Activated CD8-positive, alpha-beta memory T cell treated with anti-CD3 and anti-CD28 coated beads, Interleukin-2, amount 50 U/mL, for 1 hour (primary cell): ENCODE measurements around the gene PPP2R1A.
"Not testable (repeated sequence)": the region's sequence is repeated elsewhere in the genome, so short reads cannot be mapped to it uniquely, and the experiment has no call there.

Experiments
- DNase-seq: peaks from one replicate; pipeline ENCODE4 v3.0.0-alpha.2; 2020; ENCODE audit errors: extremely low read depth

Gene PPP2R1A

DNA sequence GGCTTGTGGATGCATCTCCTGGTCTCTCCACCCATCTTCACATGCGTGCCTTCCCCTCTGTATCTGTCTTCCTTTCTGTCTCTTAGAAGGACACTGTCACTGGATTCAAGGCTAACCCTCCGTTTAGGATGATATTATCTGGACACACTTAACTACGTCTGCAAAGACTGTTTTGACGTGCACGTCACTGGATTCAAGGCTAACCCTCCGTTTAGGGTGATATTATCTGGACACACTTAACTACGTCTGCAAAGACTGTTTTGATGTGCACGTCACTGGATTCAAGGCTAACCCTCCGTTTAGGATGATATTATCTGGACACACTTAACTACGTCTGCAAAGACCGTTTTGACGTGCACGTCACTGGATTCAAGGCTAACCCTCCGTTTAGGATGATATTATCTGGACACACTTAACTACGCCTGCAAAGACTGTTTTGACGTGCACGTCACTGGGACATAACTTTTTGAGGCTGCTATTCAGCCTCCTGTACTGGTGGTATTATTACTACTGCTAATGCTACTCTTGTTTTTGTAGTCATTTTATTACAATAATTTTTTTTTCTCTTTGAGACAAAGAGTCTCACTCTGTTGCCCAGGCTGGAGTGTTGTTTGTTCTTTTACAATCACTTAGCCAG lies 11.0 kb downstream of the PPP2R1A start:
- DNase-seq = not testable (repeated sequence)

DNA sequence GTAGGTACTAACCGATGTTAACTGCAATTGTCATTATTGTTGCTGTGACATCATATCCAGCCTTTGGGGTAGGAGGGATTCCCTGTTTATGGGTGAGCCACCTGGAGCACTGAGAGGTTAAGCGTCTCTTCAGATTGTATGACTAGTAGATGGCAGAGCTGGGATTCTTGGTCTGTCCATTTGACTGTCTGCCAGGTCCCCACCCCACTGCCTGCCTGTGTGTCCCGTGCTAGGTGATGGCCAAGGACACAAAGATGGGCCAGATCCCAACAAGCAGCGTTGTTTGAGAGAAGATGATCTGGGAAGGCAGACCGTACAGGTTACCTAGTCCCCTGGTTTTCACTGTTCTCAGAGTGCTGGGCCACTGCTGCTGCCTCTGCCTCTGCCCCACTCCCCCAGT lies 16.6 kb downstream of the PPP2R1A start:
- DNase-seq = no peak

DNA sequence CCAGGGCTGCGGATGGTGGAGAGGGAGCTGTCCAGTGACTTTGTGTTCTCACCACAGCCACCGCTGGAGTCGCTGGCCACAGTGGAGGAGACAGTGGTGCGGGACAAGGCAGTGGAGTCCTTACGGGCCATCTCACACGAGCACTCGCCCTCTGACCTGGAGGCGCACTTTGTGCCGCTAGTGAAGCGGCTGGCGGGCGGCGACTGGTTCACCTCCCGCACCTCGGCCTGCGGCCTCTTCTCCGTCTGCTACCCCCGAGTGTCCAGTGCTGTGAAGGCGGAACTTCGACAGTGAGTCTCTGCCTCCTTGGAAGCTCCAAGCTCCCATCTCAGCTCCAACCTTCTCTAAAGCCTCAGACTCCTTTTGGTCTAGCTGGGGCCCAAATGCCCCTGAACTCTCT lies 21.4 kb downstream of the PPP2R1A start:
- no peak for DNase-seq

DNA sequence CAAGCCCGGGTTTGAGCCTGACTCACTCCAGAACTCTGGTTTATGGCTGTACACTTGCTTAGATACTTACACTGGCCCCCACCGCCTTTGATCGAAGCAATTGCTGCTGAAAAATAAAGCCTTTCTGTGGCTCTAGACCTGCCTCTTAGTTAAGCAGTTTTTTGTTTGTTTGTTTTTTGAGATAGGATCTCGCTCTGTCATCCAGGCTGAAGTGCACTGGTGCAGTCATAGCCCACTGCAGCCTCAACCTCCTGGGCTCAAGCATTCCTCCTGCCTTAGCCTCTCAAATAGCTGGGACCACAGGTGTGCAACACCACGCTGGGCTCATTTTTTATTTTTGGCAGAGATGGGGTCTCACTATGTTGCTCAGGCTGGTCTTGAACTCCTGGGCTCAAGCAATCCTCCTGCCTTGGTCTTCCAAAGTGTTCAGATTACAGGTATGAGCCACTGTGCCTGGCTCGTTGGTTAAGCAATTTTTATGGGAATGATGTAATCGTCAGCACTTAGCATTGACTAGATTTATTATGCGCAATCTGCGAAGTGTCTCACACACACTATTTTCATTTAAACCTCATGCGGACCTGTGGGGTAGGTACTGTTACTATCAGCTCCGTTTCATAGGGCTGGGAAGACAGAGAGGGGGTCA lies 22.2 kb downstream of the PPP2R1A start:
- DNase-seq = no peak

DNA sequence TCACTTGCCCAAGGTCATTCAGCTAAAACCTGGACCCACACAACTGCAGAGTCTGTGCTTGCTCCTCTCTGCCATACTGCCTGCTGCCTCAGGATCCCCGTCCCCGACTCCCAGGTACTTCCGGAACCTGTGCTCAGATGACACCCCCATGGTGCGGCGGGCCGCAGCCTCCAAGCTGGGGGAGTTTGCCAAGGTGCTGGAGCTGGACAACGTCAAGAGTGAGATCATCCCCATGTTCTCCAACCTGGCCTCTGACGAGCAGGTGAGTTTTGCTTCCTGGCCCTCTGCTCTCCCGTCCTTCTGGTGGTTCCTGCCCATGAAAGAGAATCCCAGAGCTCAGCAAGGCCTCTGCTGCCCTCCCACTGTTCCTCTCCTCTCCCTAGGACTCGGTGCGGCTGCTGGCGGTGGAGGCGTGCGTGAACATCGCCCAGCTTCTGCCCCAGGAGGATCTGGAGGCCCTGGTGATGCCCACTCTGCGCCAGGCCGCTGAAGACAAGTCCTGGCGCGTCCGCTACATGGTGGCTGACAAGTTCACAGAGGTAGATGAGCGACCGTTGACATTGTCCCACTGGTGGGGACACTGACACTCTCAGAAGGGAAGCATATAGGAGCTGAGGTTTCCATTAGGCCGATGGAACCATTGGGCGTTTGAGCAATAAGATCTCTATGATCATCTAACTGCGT lies 22.9 kb downstream of the PPP2R1A start:
- no peak for DNase-seq

DNA sequence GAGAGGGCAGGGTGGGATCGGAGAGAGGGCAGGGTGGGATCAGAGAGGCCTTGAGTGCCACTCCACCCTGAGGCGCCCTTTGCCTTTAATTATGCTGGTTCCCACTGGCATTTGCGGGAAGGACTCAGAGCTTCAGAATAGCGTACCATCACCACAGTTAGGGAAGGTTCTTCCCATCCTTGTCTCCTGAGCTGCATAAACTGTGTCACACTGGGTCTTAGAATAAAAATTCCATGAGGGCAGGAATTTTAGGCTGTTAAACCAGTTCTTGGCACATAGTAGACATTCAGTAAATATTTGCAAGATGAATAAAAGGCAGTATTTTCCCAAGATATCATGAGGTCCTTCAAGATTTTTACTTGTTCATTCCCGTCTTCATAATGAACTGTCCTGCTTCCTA lies 24.4 kb downstream of the PPP2R1A start:
- DNase-seq = no peak

DNA sequence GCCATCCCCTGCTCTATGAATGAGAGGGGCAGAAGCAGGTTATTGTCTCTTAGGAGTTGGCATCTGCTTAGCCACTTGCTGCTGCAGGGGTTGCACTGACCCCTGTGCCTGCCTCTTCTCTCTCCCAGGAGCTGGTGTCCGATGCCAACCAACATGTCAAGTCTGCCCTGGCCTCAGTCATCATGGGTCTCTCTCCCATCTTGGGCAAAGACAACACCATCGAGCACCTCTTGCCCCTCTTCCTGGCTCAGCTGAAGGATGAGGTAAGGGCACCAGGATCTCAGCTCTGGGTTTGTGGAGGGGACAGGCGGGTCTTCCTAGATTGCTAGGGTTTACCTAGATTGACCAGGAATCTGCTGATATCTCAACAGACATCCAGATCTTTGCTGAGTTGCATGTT lies 26.5 kb downstream of the PPP2R1A start:
- no peak for DNase-seq

DNA sequence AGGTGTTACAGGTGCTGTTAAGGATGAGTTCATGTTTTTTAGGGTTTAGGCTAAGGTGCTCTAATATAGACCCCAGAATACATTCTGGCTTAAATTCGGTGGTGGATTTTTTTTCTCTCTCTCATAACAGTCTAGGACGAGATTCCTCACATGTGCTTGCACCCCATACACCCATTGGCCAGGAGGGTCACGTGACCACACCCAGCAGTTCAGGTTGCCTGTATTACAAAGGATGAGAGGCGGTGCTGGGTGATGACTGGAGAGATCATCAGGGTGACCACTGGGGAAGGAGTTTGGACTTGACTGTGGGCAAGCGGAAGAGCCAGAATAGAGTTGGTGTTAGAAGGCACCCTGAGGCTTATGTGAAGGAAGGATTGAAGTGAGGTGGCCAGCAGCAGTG lies 27.7 kb downstream of the PPP2R1A start:
- DNase-seq = no peak

DNA sequence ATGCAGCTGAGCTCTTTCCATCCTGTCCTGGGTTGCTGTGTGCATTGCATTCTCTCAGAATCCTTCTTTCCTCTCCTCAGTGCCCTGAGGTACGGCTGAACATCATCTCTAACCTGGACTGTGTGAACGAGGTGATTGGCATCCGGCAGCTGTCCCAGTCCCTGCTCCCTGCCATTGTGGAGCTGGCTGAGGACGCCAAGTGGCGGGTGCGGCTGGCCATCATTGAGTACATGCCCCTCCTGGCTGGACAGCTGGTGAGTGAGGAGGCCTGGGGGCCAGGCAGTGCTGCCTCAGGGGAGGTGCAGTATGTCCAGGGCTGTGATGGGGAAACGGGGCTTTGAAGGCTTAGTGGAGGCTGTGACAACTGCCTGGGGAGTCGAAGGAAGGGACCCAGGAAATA lies 29.8 kb downstream of the PPP2R1A start:
- no peak for DNase-seq

DNA sequence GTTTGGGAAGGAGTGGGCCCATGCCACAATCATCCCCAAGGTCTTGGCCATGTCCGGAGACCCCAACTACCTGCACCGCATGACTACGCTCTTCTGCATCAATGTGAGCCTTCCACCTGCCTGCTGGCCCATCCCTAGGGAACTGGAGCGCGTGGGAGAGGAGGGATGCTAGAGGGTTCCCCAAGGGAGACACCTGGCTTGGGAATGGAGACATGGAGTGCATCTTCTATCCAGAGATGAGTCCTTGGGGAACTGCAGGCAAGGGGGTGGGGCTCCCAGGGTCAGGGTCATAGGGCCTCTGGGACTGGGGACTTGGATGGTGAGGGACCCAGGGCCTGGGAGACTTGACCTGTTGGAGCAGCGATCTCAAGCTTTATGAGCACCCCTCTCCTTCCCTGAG lies 31.2 kb downstream of the PPP2R1A start:
- DNase-seq = no peak

DNA sequence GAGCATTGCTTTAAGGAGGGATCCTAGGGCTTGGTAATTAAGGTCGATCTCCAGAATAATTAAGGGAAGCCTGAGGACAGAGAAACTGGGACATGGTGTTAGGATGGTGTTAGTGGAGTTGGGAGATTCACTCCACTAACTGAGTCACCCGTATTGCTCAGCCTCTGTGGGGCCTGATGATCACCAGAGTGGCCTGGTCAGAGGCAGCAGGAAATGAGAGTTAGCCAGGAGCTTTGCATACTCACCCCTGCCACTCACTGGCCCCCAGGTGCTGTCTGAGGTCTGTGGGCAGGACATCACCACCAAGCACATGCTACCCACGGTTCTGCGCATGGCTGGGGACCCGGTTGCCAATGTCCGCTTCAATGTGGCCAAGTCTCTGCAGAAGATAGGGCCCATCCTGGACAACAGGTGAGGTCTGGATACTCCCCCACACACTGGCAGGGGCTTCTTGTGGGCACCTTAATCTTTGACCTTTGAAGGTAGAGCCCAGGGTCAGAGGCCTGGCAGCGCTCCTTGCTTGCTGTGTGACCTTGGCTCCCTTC lies 32.1 kb downstream of the PPP2R1A start:
- DNase-seq = no peak

DNA sequence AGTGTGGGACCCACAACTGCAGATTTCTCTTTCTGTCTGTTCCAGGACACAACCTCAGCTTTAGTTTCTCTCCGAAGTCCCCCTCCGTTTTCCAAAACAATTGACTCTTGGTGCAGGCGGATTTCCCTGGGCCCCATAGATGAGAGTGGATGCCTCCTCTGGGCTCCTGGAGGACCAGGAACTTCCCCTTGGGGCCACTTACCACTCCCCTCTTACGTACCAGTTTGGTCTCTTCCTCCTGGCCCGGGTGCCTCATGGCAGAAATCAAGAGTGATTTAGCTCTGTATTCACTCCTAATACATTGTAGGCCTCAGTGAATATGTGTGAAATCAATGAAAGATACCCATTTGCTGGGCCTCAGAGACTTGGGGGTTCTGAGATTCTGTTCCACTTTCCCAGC lies 34.4 kb downstream of the PPP2R1A start:
- no peak for DNase-seq

DNA sequence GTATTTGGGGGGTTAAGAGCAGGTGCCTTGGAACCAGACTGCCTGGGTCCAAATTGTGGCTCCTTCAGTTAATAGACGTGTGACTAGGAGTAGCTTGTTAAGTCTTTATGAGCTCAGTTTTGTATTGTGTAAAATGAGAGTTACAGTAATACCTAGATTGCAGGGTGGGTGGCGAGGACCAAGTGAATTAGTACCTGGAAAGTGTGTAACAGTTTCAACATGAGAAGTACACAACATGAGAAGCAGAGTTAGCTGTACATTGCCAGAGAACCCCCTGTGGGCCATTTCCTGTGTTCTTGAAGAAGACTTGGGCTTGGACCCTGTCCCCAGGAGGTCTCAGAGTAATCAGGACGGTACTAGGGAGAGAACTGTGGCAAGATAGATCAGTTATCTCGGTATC lies 36.8 kb downstream of the PPP2R1A start:
- no peak for DNase-seq

DNA sequence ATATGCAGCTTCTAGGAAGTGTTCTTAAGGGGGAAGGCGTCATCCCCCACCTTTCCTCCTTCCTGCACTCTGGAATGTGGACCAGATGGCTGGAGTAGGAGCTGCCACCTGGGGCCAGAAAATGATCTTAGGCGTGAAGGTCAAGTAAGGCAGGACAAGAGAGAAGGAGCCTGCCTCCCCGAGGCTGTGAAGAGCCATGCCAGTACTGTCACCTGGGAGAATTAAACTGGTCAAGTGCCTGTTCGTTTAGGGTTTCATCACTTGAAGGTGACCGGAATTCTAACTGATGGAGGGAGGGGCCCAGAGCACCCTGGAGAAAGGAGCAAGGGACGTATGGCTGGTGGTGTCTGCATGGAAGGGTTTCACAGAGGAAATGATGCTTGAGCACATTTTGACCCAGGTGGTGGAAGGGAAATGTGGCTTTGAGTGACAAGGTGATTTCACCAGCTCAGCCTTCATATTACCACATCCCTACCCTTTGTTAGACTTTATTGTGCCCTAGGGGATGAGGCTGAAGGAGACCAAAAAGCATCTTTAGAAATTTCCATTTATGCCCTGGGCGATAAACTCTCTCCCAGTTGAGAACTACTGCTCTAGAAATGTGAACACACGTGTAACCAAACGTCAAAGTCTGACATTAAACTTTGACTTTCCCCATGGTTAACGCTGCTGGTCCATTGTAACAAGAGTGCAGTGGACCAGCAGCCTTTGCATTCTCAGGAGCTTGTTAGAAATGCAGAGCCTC lies 37.5 kb downstream of the PPP2R1A start:
- DNase-seq = no peak

DNA sequence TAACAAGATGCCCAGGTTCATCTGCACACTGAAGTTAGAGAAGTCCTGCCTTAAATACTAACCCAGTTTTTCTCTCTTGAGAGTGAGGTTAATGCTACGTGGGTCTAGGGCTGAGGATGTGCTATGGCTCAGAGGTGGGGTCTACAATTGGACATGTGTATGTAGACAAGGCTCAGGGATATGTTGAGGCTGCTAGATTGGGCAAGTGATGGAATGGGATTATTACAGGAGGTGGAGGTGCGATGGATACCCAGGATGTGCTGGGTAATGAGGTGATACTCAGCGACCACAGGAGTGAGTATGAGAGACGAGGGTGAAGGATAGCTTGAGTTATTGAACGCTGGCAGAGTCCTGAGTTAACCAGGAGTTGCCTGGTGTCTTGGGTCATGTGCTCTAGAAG lies 38.1 kb downstream of the PPP2R1A start:
- DNase-seq = no peak

DNA sequence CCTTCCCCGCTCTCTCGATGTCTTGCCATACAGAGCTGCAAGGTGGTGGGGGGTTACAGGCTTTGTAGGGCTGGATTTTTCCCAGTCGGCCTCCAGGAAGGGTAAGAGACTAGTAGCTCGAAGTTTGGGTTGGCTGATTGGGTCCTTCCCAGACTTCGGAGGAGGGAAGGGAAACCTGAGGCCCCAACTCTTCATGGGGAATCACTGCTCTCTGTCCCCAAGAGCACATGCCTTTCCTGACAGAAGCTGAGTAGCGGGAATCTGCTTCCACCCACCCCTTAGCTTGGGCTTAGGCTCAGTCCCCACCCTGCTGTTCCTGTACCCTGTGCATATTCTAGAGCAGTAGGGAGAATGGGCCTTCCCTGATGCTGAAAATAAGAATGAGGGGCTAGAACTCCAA lies 39.7 kb downstream of the PPP2R1A start:
- DNase-seq = no peak

DNA sequence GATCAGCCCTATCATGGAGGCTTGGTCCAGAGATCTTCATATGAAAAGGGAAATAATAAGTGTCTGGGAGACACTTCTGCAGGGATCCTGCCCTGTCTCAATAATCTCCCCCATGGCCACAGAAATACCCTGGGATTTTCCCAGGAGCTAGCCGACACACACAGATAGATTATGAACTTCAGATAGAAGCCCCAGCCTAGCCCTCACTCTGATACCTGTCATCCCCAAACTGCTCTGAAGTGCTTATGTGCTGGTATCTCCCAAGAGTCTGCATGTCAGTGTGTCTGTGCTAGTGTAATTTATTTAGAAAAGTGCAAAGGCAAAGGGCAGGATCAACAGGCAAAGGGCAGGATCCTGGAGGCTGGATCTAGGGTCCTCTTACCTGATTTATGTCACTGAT lies 40.8 kb downstream of the PPP2R1A start:
- no peak for DNase-seq

DNA sequence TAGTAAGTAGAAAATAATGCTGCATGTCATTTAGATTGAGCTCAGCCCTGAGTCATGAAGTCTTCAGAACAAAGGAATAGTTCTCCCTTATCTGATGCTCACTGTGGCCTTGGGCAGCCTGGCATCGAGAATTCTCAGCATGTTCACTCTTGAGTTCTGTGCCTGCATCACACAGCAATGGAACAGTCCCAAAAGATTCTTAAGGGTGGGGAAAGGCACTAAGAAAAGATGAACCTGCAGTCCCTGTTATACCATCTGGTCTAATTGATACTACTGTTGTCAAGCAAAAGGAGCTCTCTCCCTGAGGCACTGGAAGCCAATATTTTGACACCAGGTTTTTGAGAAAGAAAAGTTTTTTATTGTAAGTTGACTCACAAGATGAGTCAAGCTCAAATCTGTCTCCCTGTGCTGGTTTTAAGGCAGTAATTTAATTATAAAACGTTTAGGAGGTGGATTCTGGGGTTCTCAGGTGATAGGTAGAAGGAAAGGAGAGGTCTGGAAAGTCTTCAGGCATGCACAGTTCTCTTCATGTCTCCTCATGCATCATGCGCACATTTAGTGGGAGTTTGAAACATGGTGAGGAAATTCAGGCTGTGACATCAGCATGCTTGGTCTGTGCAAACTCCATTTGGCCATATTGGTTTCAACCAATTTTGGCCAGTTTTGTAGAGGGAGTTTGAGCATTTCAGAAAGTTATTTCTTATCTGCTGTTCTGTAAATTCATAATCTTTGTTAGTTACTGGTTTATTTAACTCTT lies 41.5 kb downstream of the PPP2R1A start:
- DNase-seq = no peak

DNA sequence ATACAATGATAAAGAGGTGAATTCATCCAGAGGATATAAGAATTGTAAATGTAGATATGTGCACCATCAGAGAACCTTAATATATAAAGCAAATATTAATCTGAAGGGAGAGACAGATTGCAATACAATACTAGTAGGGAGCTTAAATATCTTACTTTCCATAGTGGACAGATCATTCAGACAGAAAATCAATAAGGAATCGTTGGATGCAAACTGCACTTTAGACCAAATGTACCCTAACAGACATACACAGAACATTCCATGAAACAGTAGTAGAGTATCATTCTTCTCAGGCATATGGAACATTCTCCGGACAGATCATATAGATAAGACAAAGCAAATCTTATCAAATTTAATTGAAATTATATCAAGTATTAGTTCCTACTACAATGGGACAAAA lies 44.6 kb downstream of the PPP2R1A start:
- DNase-seq = no peak

DNA sequence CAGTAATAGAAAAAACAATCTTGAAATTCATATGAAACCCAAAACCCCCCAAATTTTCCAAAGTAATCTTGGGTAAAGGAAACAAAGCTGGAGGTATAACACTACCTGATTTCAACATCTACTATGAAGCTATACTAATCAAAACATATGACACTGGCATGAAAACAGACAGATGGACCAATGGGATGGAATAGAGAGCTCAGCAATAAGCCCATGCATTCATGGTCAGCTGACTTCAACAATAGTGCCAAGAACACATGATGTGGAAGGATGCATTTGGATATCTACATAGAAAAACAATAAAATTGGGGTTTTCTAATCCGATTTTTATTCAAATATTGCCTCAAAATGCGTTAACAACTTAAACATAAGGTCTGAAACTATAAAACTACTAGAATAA lies 47.3 kb downstream of the PPP2R1A start:
- no peak for DNase-seq

DNA sequence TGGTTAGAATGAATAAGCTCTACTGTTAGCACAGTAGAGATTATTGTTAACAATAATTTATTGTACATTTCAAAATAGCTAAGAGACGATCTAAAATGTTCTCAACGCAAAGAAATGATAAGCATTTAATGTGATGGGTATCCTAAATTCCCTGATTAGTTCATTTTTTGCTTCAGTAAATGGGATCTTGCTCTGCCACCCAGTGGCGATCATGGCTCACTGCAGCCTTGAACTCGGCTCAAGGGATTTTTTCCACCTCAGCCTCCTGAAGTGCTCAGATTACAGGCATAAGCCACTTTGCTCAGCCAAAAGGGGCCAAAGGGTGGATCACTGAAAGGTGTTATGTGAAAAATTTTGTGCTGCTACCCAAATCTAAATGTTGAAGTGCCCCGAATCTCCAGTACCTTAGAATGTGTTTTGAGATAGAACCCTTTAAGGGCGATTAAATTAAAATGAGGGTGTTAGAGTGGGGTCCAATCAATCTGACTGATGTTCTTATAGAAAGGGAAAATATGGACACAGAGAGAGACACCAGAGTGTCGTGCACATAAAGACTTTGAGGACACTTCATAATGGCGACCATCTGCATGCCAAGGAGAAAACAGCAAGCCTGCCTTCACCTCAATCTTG lies 48.0 kb downstream of the PPP2R1A start:
- DNase-seq = no peak
